Activated CD4-positive, alpha-beta T cell treated with anti-CD3 and anti-CD28 coated beads, Interleukin-2, amount 10 ng/mL, durations not matched to agents 7 days and 5 days (primary cell): ENCODE results near the gene CASK. TPM values are rescaled to one million over a fixed set of nuclear protein-coding genes. Genes with fewer than 3 reads are reported as not detected.

Source experiments
- CTCF ChIA-PET: fragments of 350-600 bp; sonication (Branson Sonifier 250); formaldehyde crosslinking; loops from one replicate; lab custom pipeline; 2021; ENCODE audit warnings: antibody characterized with exemption; lab: Charles Lee
- POLR2A ChIA-PET: fragments of 350-600 bp; sonication (Branson Sonifier 250); formaldehyde crosslinking; loops from one replicate; lab custom pipeline; 2021; ENCODE audit warnings: antibody characterized with exemption; lab: Charles Lee
- DNase-seq: peaks from one replicate; pipeline ENCODE4 v3.0.0-alpha.2; 2020
- H3K27ac Mint-ChIP-seq: one replicate; pipeline ENCODE4 v1.8.0; 2021; ENCODE audit warnings: mild to moderate bottlenecking, moderate library complexity, mixed read lengths
- H3K27me3 Mint-ChIP-seq: one replicate; pipeline ENCODE4 v1.8.0; 2021; ENCODE audit warnings: mixed read lengths
- H3K36me3 Mint-ChIP-seq: one replicate; pipeline ENCODE4 v1.8.0; 2021; ENCODE audit warnings: low read depth, mixed read lengths
- H3K4me1 Mint-ChIP-seq: one replicate; pipeline ENCODE4 v1.8.0; 2021; ENCODE audit warnings: mixed read lengths
- H3K4me3 Mint-ChIP-seq: one replicate; pipeline ENCODE4 v1.8.0; 2021; ENCODE audit warnings: mild to moderate bottlenecking, moderate library complexity, mixed read lengths
- H3K9me3 Mint-ChIP-seq: one replicate; pipeline ENCODE4 v1.8.0; 2021; ENCODE audit warnings: mixed read lengths
- total RNA-seq, 2 experiments: library from RNA; stranded (reverse); gene quantifications; one replicate each; pipeline ENCODE4 v1.2.3, GENCODE V29; 2021

CASK gene
- total RNA-seq, 2 experiments from 2014 or later: 30.8 to 32.4 TPM

DNA sequence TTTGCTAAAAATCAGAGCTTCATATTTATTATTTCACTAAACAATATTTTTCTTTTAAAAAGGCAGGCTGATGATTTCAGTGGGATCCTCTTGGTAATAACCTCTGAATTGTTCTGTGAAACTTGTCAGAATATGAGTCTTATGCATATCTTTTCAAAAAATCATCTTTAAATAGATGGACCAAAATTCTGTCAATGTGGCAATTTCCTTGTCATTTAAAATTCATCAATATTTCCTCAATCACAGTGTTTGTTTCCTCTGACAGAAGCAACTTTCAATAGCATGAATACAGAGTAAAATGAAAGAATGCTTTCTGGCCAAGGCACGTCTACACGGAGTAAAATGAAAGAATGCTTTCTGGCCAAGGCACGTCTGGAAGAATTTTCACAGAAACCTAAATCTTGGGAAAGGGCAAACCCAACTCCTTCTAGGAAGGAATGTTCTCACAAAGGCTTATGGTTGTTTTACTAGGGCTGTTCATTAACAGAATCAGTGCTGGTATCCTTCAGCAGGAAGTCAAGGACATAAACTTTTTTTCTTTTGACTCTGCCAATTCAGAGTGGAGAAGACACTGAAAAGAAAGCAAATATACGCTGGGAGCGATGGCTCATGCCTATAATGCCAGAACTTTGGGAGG lies 333.6 kb downstream of the CASK start:
- H3K27me3 Mint-ChIP-seq: no peaks in the 10 kb centered on the region
- POLR2A ChIA-PET: no interaction called here
- peaks cover 2% of the 10 kb centered on the region for H3K36me3 Mint-ChIP-seq
- H3K4me3 Mint-ChIP-seq: no peak overlapping the region
- CTCF ChIA-PET: no interaction called here
- no peaks in the 10 kb centered on the region for H3K4me1 Mint-ChIP-seq
- DNase-seq: no peak
- no peaks in the 10 kb centered on the region for H3K9me3 Mint-ChIP-seq
- no peak overlapping the region for H3K27ac Mint-ChIP-seq

DNA sequence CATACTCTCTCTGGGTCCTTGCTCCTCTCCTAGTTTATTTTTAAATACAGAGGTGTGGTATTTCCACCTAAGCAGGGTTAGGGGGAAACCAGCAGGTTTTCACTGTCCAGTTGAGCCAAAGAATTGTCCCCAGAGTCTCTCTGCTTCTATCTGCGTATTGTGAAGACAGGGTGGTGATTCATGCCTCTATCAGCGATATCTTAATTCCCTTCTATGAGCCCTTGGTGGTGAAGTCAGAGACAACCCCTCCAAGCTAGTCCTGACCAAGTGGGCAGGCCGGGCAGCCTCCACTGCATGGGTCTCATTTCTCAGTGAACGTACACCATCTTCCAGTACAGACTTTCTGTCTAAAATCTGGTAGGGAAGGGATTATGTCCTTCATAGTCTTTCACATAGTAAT lies 335.1 kb downstream of the CASK start:
- peaks cover 2% of the 10 kb centered on the region for H3K36me3 Mint-ChIP-seq
- H3K27me3 Mint-ChIP-seq: no peaks in the 10 kb centered on the region
- no peaks in the 10 kb centered on the region for H3K9me3 Mint-ChIP-seq
- no peak overlapping the region for H3K4me3 Mint-ChIP-seq
- H3K27ac Mint-ChIP-seq: no peak overlapping the region
- DNase-seq: no peak
- ChIA-PET CTCF (no interaction called here), POLR2A (no interaction called here)
- no peaks in the 10 kb centered on the region for H3K4me1 Mint-ChIP-seq

- Mint-ChIP-seq H3K4me3 (peak overlapping the region; percentile 19), H3K27me3 (no peaks in the 10 kb centered on the region), H3K9me3 (no peaks in the 10 kb centered on the region), H3K4me1 (no peaks in the 10 kb centered on the region), H3K36me3 (peaks cover 26% of the 10 kb centered on the region), H3K27ac (peak overlapping the region; percentile 41)
- CTCF ChIA-PET: interaction anchor here (0.6 kb wide), 1 partner anchor 531 kb away, joined by 3 read pairs; no protein-coding TSS in a partner anchor
- DNase-seq: no peak
- POLR2A ChIA-PET: no interaction called here
Measured at GRCh38 chrX:41580423-41581064, 342.8 kb downstream of the CASK start.

DNA sequence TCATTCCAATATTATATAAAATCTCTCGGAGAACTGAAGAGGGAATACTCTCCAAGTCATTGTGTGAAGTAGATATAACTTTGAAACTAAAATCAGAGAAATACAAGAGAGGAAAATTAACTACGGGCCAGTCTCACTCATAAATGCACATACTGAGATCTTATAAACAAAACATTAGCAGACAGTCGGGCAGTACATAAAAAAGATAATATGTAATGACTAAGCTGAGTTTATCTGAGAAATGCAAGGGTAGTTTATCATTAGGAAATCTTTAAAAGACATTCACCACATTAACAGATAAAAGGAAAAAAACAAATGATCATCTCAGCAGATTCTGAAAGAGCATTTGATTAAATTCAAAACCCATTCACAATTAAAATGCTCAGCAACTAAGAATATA lies 359.5 kb downstream of the CASK start:
- POLR2A ChIA-PET: no interaction called here
- Mint-ChIP-seq H3K36me3 (peaks cover 23% of the 10 kb centered on the region), H3K9me3 (no peaks in the 10 kb centered on the region), H3K27me3 (no peaks in the 10 kb centered on the region), H3K27ac (no peak overlapping the region), H3K4me3 (no peak overlapping the region), H3K4me1 (peaks cover 22% of the 10 kb centered on the region)
- CTCF ChIA-PET: interaction anchor here (0.6 to 1.5 kb wide), 2 partner anchors 15 to 923 kb away, joined by 3 to 4 read pairs; no protein-coding TSS in a partner anchor
- no peak for DNase-seq

GRCh38 chrX:41561045-41561444 lies 362.3 kb downstream of the CASK start:
- peak; percentile 39 for DNase-seq
- H3K27ac Mint-ChIP-seq: peak overlapping the region; percentile 73
- ChIA-PET CTCF (interaction anchor here (1.0 kb wide), 1 partner anchor 15 kb away, joined by 3 read pairs; no protein-coding TSS in a partner anchor), POLR2A (no interaction called here)
- no peak overlapping the region for H3K4me3 Mint-ChIP-seq
- H3K36me3 Mint-ChIP-seq: peaks cover 6% of the 10 kb centered on the region
- H3K9me3 Mint-ChIP-seq: no peaks in the 10 kb centered on the region
- peaks cover 43% of the 10 kb centered on the region for H3K4me1 Mint-ChIP-seq
- H3K27me3 Mint-ChIP-seq: no peaks in the 10 kb centered on the region

- ChIA-PET CTCF (no interaction called here), POLR2A (no interaction called here)
- Mint-ChIP-seq H3K27me3 (no peaks in the 10 kb centered on the region), H3K27ac (peak overlapping the region; percentile 89), H3K9me3 (no peaks in the 10 kb centered on the region), H3K36me3 (peaks cover 3% of the 10 kb centered on the region), H3K4me1 (peaks cover 45% of the 10 kb centered on the region), H3K4me3 (no peak overlapping the region)
- DNase-seq: no peak
Measured at GRCh38 chrX:41559235-41560052, 363.9 kb downstream of the CASK start.

GRCh38 chrX:41558531-41558930 lies 364.8 kb downstream of the CASK start:
- ChIA-PET CTCF (interaction anchor here (1.1 to 1.4 kb wide), 2 partner anchors 124 to 201 kb away, joined by 3 to 5 read pairs; no protein-coding TSS in a partner anchor), POLR2A (no interaction called here)
- Mint-ChIP-seq H3K27ac (peak overlapping the region; percentile 89), H3K36me3 (peaks cover 5% of the 10 kb centered on the region), H3K4me1 (peaks cover 42% of the 10 kb centered on the region), H3K4me3 (no peak overlapping the region), H3K9me3 (no peaks in the 10 kb centered on the region), H3K27me3 (no peaks in the 10 kb centered on the region)
- DNase-seq: no peak

GRCh38 chrX:41556958-41557357 lies 366.4 kb downstream of the CASK start:
- peak; percentile 42 for DNase-seq

DNA sequence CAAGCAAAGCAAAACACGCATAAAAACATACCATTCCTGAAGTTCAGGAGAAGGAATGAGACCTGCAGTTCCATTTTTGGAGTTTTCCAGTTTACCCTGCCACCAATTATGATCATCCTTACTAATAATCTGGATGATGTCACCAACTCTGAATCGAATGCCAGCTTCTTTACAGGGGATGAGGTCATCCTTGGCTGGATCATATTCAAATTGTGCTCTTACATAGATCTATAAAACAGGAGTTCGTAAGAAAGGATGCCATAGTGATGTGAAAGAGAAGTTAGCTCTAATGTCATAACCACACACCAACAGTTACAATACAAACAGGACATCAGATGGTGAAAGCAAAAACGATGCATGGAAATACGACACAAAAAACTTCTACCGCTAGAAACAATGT lies 369.7 kb downstream of the CASK start:
- Mint-ChIP-seq H3K27ac (no peak overlapping the region), H3K27me3 (no peaks in the 10 kb centered on the region), H3K36me3 (peaks cover 16% of the 10 kb centered on the region), H3K9me3 (no peaks in the 10 kb centered on the region), H3K4me1 (peaks cover 22% of the 10 kb centered on the region), H3K4me3 (no peak overlapping the region)
- no peak for DNase-seq
- POLR2A ChIA-PET: no interaction called here
- CTCF ChIA-PET: no interaction called here

More at GRCh38 chrX:41556958-41557357, 366.4 kb downstream of the CASK start:
- H3K4me3 Mint-ChIP-seq: peak overlapping the region; percentile 46
- H3K27ac Mint-ChIP-seq: peak overlapping the region; percentile 65
- H3K9me3 Mint-ChIP-seq: no peaks in the 10 kb centered on the region
- H3K27me3 Mint-ChIP-seq: no peaks in the 10 kb centered on the region
- H3K36me3 Mint-ChIP-seq: peaks cover 14% of the 10 kb centered on the region
- POLR2A ChIA-PET: no interaction called here
- CTCF ChIA-PET: no interaction called here
- H3K4me1 Mint-ChIP-seq: peaks cover 40% of the 10 kb centered on the region

- no peaks in the 10 kb centered on the region for H3K4me1 Mint-ChIP-seq
- no peaks in the 10 kb centered on the region for H3K27me3 Mint-ChIP-seq
- H3K9me3 Mint-ChIP-seq: no peaks in the 10 kb centered on the region
- H3K36me3 Mint-ChIP-seq: peaks cover 19% of the 10 kb centered on the region
- POLR2A ChIA-PET: no interaction called here
- CTCF ChIA-PET: interaction anchor here (0.5 to 1.2 kb wide), 4 partner anchors 16 to 211 kb away, joined by 3 read pairs; no protein-coding TSS in a partner anchor
- no peak overlapping the region for H3K4me3 Mint-ChIP-seq
- H3K27ac Mint-ChIP-seq: no peak overlapping the region
- no peak for DNase-seq
Measured at GRCh38 chrX:41548411-41548810, 374.9 kb downstream of the CASK start.

- H3K36me3 Mint-ChIP-seq: peaks cover 20% of the 10 kb centered on the region
- H3K27me3 Mint-ChIP-seq: no peaks in the 10 kb centered on the region
- H3K27ac Mint-ChIP-seq: no peak overlapping the region
- DNase-seq: no peak
- ChIA-PET CTCF (interaction anchor here (0.7 to 1.1 kb wide), 2 partner anchors 40 to 55 kb away, joined by 3 to 4 read pairs; no protein-coding TSS in a partner anchor), POLR2A (no interaction called here)
- no peak overlapping the region for H3K4me3 Mint-ChIP-seq
- H3K9me3 Mint-ChIP-seq: no peaks in the 10 kb centered on the region
- peaks cover 5% of the 10 kb centered on the region for H3K4me1 Mint-ChIP-seq
Measured at GRCh38 chrX:41543668-41544067, 379.7 kb downstream of the CASK start.

GRCh38 chrX:41543025-41543424 lies 380.3 kb downstream of the CASK start:
- Mint-ChIP-seq H3K4me3 (no peak overlapping the region), H3K27me3 (no peaks in the 10 kb centered on the region), H3K4me1 (peaks cover 5% of the 10 kb centered on the region), H3K9me3 (no peaks in the 10 kb centered on the region), H3K27ac (no peak overlapping the region), H3K36me3 (peaks cover 20% of the 10 kb centered on the region)
- no peak for DNase-seq
- ChIA-PET POLR2A (no interaction called here), CTCF (interaction anchor here (1.1 kb wide), 1 partner anchor 55 kb away, joined by 3 read pairs; no protein-coding TSS in a partner anchor)
